Endometrium (tissue), 2 donors: ENCODE results near the gene CNTN6.
A peak's percentile ranks its signal among the peaks of the same experiment; 100 is the strongest.

ENCODE experiments used
- FAIRE-seq: peaks from 2 replicates; lab custom pipeline; 2012; peaks lifted over from hg19 to GRCh38; lab: Jason Lieb, UNC
- donor health status: control.
- donor health status: control.

CNTN6 gene

DNA sequence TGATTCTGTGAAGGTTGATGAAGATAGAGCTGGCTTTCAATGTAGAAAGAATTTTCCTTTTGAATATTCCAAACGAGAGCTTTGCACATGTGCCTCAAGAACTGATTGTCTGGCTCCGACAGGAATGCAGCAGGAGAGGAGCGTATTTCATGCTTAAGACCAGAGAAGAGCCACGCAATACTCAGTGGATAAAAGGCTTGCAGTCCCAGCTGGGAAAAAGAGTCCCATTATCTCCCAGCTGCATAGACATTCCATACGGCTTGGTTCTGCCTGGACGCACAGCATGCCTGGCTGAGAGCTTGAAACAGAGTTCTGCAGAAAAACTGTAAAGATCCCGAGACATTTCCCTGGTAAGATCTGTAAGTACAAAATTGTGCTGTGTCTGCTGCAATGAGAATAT is at the start of gene CNTN6:
CNTN6 (plus strand) TSS at position 254 of the 400 bp plus-strand sequence. CDS start 54,985 bp downstream, outside the sequence.
- no peak for FAIRE-seq

- FAIRE-seq: no peak
These were observed 44.3 kb upstream of the CNTN6 start for GRCh38 chr3:1048558-1048957.

DNA sequence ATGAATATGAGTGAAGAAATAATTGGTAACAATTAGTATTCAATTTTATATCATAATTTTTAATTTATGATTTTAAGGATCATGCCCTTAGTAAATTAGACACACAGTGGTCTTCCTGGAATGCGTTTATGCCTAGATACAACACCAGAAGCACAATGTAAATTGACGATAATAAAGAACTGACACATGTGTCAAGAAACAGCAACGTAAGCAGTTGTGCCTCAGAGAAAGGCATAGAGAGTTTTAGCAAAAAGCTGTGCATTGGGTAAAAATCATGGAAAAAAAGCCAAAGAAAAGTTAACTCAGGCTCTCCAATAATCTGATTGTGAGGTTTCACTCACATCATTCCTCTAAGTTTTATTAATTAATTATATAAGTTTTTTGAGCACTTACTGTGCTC is 37.0 kb upstream of the CNTN6 start:
- no peak for FAIRE-seq

- peak; percentile 60 for FAIRE-seq
These were observed 36.1 kb upstream of the CNTN6 start for GRCh38 chr3:1056744-1057143.

- FAIRE-seq: no peak
These were observed 35.4 kb upstream of the CNTN6 start for GRCh38 chr3:1057436-1057835.

DNA sequence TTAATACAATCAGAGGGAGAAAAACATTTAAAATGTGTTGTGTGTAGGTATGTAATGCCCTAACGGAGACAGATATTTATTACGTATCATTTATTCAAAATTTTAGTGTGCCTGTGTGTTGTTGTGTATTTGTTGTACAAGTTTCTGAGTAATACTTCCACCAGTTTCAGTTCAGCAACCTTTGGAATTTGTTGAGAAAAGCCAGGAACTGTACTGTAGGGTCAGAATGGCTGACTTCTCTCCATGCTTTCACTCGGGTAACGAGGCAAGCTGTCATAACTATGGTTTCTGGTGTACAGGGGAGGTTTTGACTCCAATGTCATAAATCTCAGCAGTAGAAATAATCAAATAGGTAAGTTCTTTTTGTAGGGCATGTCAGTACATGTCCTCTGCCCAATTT is 23.8 kb upstream of the CNTN6 start:
- FAIRE-seq: no peak

GRCh38 chr3:1072041-1072440 is 20.8 kb upstream of the CNTN6 start:
- FAIRE-seq: no peak

DNA sequence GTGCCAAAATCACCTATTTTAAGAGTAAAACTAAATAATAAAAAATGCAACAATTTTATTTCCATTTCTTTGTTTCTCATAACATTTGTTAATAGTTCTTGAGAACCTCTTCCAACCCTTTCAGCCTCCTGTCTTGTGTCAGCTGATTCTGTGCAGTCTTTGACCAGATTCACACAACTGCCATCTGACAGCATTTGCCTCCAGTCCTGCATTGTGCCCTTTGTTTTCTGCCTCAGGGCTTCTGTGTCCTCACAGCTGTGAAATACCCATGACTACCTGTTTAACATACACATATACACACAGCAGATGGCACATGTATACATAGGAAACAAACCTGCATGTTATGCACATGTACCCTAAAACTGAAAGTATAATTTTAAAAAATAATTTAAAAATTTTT is 13.2 kb upstream of the CNTN6 start:
- no peak for FAIRE-seq

- no peak for FAIRE-seq
These were observed 10.7 kb upstream of the CNTN6 start for GRCh38 chr3:1082108-1082507.

DNA sequence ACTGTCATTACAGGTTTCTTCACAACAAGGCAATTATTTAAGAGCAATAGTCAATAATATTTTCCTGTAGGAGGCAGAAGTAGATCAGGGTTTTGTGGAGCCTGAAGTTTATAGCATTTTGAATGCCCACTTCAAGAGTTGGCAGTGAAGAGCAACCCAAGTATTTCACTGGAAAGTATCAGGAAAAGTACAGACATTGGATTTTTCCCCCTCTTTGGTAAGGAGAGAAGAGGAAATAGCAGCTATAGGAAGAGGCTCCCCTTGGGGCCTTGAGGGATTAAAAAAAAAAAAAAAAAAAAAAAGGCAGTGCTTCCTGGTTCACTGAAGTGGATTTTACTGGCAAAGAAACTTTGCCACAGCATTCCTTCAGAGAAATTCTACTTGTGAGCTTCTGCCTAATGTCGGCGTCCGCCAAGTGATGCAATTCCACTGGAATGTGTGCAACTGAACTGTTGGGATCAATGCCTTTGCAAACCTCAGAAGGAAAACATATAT is 5.7 kb upstream of the CNTN6 start:
- no peak for FAIRE-seq

GRCh38 chr3:1088503-1088902 is 4.3 kb upstream of the CNTN6 start:
- no peak for FAIRE-seq

- FAIRE-seq: no peak
These were observed 1.5 kb upstream of the CNTN6 start for GRCh38 chr3:1091286-1091685.

- FAIRE-seq: no peak
These were observed 763 bp upstream of the CNTN6 start for GRCh38 chr3:1092061-1092460.

DNA sequence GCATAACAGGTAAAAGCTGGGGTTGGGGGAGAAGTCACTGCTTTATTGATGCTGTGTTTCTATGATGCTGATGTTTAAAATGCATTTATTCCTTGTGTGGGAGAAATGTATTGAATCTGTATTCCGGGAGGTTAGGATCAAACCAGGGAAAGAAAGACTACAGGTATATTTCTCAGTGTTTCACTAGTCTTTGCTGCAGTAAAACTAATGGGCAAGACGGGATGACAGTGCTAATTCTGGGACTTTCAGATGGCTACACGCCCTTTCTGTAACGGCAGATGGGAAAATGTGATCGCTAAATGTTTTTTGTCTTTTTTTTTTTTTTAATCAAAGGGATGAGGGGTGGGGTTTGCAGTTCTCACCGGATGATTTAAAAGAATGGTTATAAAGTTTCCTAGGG is 393 bp downstream of the CNTN6 start:
- FAIRE-seq: no peak

GRCh38 chr3:1103525-1103924 is 10.7 kb downstream of the CNTN6 start:
- FAIRE-seq: no peak

DNA sequence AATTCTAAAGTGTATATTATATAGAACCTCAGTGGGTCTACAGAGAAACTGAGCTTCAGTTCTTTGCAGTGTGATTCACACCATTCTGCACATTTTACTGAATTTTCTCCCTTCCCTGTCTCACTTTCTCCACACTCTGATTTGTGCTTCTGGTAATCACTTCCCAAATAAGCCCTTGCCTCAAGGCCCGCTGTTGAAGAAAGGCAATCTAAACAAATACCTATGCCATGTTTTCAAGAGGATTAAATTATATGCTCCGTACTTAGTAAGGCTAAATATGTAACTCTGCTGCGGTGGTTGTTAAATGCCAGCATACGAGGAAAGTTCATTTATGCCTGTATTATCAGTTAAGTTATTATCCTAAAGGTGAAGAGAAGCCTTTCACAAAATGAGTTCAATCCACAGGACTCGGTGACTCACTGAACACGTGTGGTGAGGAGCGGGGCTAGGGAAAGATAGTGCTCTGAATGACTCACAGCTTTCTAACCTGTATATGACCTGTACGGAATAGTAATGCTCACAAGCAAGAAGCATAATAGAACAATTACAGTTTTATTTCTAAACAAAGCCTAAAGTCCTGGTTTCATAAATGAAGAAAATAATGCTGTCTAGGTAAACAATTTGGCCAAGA is 25.1 kb downstream of the CNTN6 start:
- no peak for FAIRE-seq

GRCh38 chr3:1131166-1131565 is 38.3 kb downstream of the CNTN6 start:
- no peak for FAIRE-seq

GRCh38 chr3:1135194-1135593 is 42.4 kb downstream of the CNTN6 start:
- no peak for FAIRE-seq

DNA sequence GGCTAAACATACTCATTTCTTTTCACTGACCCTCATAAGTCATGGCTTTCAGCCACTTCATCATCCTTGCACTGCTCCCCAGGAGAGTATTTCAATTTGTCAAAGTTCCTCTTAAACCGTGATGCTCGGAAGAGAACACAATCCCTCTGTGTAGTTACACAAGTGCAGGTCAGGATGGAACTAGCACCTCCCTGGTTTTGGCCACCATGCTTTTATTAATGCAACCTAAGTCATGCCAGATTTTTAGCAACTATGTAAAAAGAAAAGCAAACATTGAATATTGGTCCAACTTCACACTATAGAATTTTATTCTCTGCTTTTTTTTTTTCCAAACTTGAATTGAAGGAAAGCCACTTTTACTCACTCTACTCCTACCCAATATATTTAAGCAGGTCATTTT is 45.2 kb downstream of the CNTN6 start:
- FAIRE-seq: no peak

- FAIRE-seq: no peak
These were observed 46.2 kb downstream of the CNTN6 start for GRCh38 chr3:1139071-1139470.

GRCh38 chr3:1147326-1147725 is 54.5 kb downstream of the CNTN6 start:
- no peak for FAIRE-seq

- no peak for FAIRE-seq
These were observed 55.0 kb downstream of the CNTN6 start for GRCh38 chr3:1147819-1148218.

- FAIRE-seq: no peak
These were observed 71.3 kb downstream of the CNTN6 start for GRCh38 chr3:1164101-1164500.

- no peak for FAIRE-seq
These were observed 78.5 kb downstream of the CNTN6 start for GRCh38 chr3:1171320-1171719.

DNA sequence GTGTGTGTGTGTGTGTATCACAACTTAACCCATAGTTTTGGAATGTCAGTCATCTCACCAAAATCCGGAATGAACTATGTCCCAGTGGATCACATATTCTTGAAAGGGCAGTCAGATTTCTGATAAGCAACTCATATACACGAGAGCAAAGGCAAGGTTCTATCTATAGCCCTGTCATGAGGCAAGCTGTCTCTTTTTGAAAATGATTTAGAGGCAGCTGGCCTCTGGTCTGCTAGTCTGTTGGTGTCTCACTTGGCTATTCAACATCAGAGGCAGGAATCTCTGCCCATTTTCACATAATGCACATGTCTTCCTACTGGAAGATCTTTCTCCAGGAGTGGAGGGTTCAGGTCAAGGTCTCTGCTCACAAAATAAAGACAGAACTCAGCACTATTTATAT is 79.8 kb downstream of the CNTN6 start:
- no peak for FAIRE-seq
